Breast epithelium (tissue), 3 donors: ENCODE measurements around the gene ANKRD34B.

ENCODE experiments used
- CTCF ChIP-seq, 3 donors: fragments of 450-650 bp; IDR thresholded peaks; one replicate each; pipeline ENCODE4 v1.5.1; 2016 to 2017; ENCODE audit warnings: antibody characterized with exemption in 3 of 3, mild to moderate bottlenecking in 3 of 3, moderate library complexity in 3 of 3
- POLR2A ChIP-seq: fragments of 450-650 bp; IDR thresholded peaks from one replicate; pipeline ENCODE4 v1.6.1; 2016; ENCODE audit warnings: antibody characterized with exemption, mild to moderate bottlenecking, moderate library complexity
- POLR2AphosphoS5 ChIP-seq, 3 donors: sonication (generic); formaldehyde crosslinking; IDR thresholded peaks; one replicate each; pipeline ENCODE4 v1.6.1; 2017; ENCODE audit warnings: antibody characterized with exemption in 3 of 3

- no peak for TF ChIP-seq POLR2A
- TF ChIP-seq CTCF (IDR thresholded peaks at IDR 0.05), result no peak
- no peak for TF ChIP-seq POLR2AphosphoS5 (IDR thresholded peaks at IDR 0.05)
Observed at GRCh38 chr5:80591352-80591751, 21.3 kb upstream of the ANKRD34B start.
